Measurements from ENCODE around the gene KIF1A.

DNA sequence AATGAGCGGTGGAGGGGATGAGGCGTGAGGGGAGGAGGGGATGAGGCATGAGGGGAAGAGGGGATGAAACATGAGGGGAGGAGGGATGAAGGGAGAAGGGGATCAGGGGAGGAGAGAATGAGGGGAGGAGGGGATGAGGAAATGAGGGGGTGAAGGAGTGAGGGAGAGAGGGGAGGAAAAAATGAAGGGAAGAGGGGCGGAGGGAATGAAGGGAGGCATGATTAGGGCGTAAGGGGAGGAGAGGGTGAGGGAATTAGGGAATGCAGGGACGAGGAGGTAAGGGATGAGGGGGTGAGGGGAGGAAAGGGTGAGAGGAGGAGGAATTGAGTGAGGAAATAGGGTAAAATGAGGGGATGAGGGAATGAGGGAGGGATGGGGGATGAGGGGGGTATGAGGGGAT, 87.8 kb downstream of the KIF1A start:
- TF ChIP-seq, protein P1, sequence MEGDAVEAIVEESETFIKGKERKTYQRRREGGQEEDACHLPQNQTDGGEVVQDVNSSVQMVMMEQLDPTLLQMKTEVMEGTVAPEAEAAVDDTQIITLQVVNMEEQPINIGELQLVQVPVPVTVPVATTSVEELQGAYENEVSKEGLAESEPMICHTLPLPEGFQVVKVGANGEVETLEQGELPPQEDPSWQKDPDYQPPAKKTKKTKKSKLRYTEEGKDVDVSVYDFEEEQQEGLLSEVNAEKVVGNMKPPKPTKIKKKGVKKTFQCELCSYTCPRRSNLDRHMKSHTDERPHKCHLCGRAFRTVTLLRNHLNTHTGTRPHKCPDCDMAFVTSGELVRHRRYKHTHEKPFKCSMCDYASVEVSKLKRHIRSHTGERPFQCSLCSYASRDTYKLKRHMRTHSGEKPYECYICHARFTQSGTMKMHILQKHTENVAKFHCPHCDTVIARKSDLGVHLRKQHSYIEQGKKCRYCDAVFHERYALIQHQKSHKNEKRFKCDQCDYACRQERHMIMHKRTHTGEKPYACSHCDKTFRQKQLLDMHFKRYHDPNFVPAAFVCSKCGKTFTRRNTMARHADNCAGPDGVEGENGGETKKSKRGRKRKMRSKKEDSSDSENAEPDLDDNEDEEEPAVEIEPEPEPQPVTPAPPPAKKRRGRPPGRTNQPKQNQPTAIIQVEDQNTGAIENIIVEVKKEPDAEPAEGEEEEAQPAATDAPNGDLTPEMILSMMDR (IDR thresholded peaks at IDR 0.05), result no peak
- TF ChIP-seq EZH2 (IDR thresholded peaks at IDR 0.05), result no peak
